IMR-90 (cell line): Measurements from ENCODE around the gene TRPM8.

Source experiments
- BHLHE40 ChIP-seq: fragments of 150-350 bp; IDR thresholded peaks from 2 replicates; pipeline ENCODE4 v1.6.1; 2016; ENCODE audit warnings: mild to moderate bottlenecking, low read depth, low read length
- CHD1 ChIP-seq: IDR thresholded peaks from 2 replicates; pipeline ENCODE4 v1.6.1; 2012; ENCODE audit warnings: low read depth, low read length, improper control_type of control experiment
- CTCF ChIP-seq: conservative IDR thresholded peaks from 2 replicates; pipeline ENCODE4 v1.5.1; 2012; ENCODE audit warnings: mild to moderate bottlenecking, low read depth, low read length, improper control_type of control experiment
- ELK1 ChIP-seq: fragments of 150-350 bp; IDR thresholded peaks from 2 replicates; pipeline ENCODE4 v1.6.1; 2016; ENCODE audit warnings: low read depth, mild to moderate bottlenecking, low read length, moderate library complexity, borderline replicate concordance
- MAZ ChIP-seq: IDR thresholded peaks from 2 replicates; pipeline ENCODE4 v1.6.1; 2012; ENCODE audit warnings: low read depth, mild to moderate bottlenecking, low read length, improper control_type of control experiment, moderate library complexity, borderline replicate concordance
- MXI1 ChIP-seq: IDR thresholded peaks from 2 replicates; pipeline ENCODE4 v1.6.1; 2012; ENCODE audit warnings: low read depth, mild to moderate bottlenecking, low read length, moderate library complexity, borderline replicate concordance
- POLR2A ChIP-seq: IDR thresholded peaks from 2 replicates; pipeline ENCODE4 v1.6.1; 2012; ENCODE audit warnings: mild to moderate bottlenecking, low read depth, low read length
- RCOR1 ChIP-seq: IDR thresholded peaks from 2 replicates; pipeline ENCODE4 v1.6.1; 2012; ENCODE audit warnings: mild to moderate bottlenecking, low read length, improper control_type of control experiment; ENCODE audit not compliant: insufficient replicate concordance
- SMC3 ChIP-seq: fragments of 150-350 bp; IDR thresholded peaks from 2 replicates; pipeline ENCODE4 v1.6.1; 2016; ENCODE audit warnings: low read depth, mild to moderate bottlenecking, antibody characterized with exemption, low read length, moderate library complexity

GRCh38 chr2:233997707-233998106 is 80.5 kb downstream of the TRPM8 start:
- TF ChIP-seq CTCF (no peak), BHLHE40 (no peak), SMC3 (no peak), CHD1 (no peak), ELK1 (no peak), MXI1 (no peak), POLR2A (no peak), RCOR1 (no peak), MAZ (no peak)
